ENCODE results near the gene ZNF775. TPM values are rescaled to one million over a fixed set of nuclear protein-coding genes. Genes with fewer than 3 reads are reported as not detected.

Gene ZNF775
- total and polyA plus RNA-seq, 2 of the 13 experiments (the other 11 are each of a cell fraction or from before 2014, with no cell fraction given) = 3.1 to 3.2 TPM

- TF ChIP-seq CREM (IDR thresholded peaks at IDR 0.05) (peak; percentile 80; the same call in 1 of the 2 replicates), CREM (CRISPR knock-in tag; IDR thresholded peaks at IDR 0.05) (no peak), ZFP36L2 (CRISPR knock-in tag; IDR thresholded peaks at IDR 0.05) (no peak), NFKBIZ (CRISPR knock-in tag; IDR thresholded peaks at IDR 0.05) (peak; percentile 85; the same call in 1 of the 2 replicates), ZNF569 (CRISPR knock-in tag; IDR thresholded peaks at IDR 0.05; ENCODE audit: borderline replicate concordance) (no peak), ZNF337 (CRISPR knock-in tag; IDR thresholded peaks at IDR 0.05; ENCODE audit: borderline replicate concordance, low read depth) (peak; percentile 62; the same call in 1 of the 2 replicates), HMG20B (CRISPR knock-in tag; conservative IDR thresholded peaks at IDR 0.05) (peak; percentile 86), PRDM10 (CRISPR knock-in tag; IDR thresholded peaks at IDR 0.05; ENCODE audit: low read depth) (0 out of 2 replicates have a peak, but pooled peaks have one; percentile 51), SKI (IDR thresholded peaks at IDR 0.05; ENCODE audit: partially characterized antibody) (peak; percentile 97), ZNF335 (CRISPR knock-in tag; IDR thresholded peaks at IDR 0.05) (no peak; the same call in 1 of the 2 replicates), ZNF83 (CRISPR knock-in tag; IDR thresholded peaks at IDR 0.05; ENCODE audit: borderline replicate concordance) (no peak), PATZ1 (CRISPR knock-in tag; IDR thresholded peaks at IDR 0.05) (peak; percentile 90), PAX8 (CRISPR knock-in tag; IDR thresholded peaks at IDR 0.05; ENCODE audit: borderline replicate concordance) (no peak), BRCA1 (CRISPR knock-in tag; IDR thresholded peaks at IDR 0.05) (no peak), MYNN (CRISPR knock-in tag; IDR thresholded peaks at IDR 0.05; ENCODE audit: low read depth) (no peak), DPF2 (CRISPR knock-in tag; IDR thresholded peaks at IDR 0.05; ENCODE audit: borderline replicate concordance, low read depth) (peak; percentile 39; the same call in 1 of the 2 replicates), ZNF704 (CRISPR knock-in tag; IDR thresholded peaks at IDR 0.05; ENCODE audit: borderline replicate concordance) (no peak), ZNF251 (CRISPR knock-in tag; IDR thresholded peaks at IDR 0.05) (no peak), CSRNP1 (CRISPR knock-in tag; IDR thresholded peaks at IDR 0.05) (no peak), ZNF484 (CRISPR knock-in tag; IDR thresholded peaks at IDR 0.05; ENCODE audit: borderline replicate concordance, low read depth) (no peak)
Observed at GRCh38 chr7:150415161-150416153, 36.3 kb downstream of the ZNF775 start (continued).
